Amniotic epithelial cell (primary cell): ENCODE measurements around the gene LCORL.
A peak's percentile ranks its signal among the peaks of the same experiment; 100 is the strongest.
"Not testable (repeated sequence)": the region's sequence is repeated elsewhere in the genome, so short reads cannot be mapped to it uniquely, and the experiment has no call there.

Experiments
- DNase-seq: peaks from one replicate; pipeline ENCODE4 v3.0.0-alpha.2; 2010; ENCODE audit warnings: low read depth

LCORL gene

DNA sequence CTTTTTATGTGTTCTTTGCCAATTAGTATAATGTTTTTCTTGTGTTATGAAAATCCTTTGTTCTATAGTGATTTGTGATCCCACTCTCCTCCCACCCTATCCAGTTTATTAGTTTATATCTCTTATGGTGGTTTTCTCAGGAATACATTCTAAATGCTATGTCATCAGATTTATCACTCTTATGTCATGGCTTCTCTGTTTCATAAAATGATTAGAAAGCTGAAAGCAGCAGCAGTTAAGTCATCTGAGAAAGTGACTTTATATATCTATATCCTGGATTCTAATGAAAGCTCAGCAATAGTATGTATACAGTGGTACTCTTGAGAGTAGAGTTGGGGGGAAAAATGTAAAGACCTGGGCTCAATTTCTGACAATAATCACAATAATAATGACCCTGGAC lies 169.6 kb downstream of the LCORL start:
- DNase-seq = no peak

DNA sequence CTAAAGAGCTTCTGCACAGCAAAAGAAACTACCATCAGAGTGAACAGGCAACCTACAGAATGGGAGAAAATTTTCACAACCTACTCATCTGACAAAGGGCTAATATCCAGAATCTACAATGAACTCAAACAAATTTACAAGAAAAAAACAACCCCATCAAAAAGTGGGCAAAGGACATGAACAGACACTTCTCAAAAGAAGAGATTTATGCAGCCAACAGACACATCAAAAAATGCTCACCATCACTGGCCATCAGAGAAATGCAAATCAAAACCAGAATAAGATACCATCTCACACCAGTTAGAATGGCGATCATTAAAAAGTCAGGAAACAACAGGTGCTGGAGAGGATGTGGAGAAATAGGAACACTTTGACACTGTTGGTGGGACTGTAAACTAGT lies 171.3 kb downstream of the LCORL start:
- DNase-seq = not testable (repeated sequence)

DNA sequence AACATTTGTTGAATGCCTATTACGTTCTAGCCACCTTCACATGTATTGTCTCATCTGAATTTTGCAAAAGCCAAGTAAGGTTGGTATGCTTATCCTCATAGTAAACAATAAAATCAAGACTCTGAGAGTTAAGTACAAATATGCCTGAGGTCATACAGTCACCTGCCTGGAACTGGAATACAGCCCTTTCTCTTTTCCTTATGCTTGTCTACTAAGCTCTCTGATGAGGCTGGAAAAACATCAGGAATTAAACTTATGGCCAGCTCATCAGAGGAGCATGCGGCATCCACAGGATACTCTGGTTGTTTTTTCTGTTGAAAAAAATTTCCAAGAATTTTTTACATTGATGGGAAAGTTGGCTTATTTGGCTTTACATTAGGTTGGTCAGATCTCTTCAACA lies 175.3 kb downstream of the LCORL start:
- peak; percentile 37 for DNase-seq

DNA sequence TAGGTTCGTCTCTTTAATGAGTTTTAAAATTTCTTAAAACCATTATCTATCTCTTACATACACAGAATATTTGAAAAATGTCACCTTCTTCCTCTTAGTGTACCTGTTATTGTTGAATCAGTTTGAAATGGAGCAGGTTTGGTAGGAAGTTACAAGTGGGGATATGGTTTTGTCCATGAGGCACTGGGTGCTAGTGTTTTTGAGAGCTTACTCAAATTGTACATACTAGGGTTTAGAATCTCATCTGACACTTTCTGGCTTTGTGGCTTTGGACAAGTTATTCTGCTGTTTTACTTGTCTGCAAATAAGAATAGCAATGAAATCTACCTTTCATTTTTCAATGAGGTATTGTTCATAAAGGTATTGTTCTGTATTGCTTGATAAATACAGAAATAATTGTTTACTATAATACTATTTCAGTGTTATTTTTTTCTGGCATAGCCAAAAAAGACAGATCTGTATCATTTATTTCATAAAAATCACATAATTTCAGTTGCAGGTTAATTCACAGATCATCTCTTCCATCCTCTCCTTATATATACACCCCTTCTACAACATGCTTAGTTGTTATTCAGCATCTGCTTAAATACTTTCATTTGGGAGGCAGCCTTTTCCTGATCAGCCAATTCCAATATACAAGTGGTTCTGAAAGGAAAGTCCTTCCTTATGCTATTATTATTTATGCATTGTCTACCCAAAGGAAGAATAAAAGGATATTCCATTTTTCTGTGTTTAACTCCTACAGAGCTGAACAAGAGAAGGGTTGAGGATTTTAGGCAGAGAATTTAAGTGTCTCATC lies 197.5 kb downstream of the LCORL start:
- no peak for DNase-seq

DNA sequence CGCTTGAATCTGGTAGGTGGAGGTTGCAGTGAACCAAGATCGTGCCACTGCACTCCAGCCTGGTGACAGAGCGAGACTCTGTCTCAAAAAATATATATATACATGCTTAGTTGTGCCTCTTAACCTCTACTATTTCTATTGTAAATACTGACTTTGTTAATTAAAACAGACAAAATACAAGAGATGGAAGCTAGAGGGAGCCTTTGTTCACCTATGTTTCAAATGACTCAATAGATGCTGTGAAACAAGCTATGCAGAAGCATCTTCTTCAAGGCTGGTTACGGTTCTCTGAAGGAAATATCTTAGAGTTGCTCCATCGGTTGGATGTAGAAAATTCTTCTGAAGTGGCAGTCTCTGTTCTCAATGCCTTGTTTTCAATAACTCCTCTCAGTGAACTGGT lies 204.5 kb downstream of the LCORL start:
- peak; percentile 88 for DNase-seq

DNA sequence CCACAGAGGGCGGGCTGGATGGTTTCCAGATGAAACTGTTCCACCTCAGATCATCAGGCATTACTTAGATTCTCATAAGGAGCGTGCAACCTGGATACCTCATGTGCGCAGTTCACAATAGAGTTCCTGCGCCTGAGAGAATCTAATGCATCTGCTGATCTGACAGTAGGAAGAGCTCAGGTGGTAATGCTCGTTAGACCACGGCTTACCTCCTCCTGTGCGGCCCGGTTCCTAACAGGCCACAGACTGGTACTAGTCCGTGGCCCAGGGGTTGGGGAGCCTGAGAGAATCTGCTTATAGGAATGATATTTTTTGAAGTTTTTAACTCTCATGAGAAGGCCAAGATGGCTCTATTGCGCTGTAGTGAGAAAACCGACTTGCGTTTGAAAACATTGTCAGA lies 205.4 kb downstream of the LCORL start:
- DNase-seq = no peak

DNA sequence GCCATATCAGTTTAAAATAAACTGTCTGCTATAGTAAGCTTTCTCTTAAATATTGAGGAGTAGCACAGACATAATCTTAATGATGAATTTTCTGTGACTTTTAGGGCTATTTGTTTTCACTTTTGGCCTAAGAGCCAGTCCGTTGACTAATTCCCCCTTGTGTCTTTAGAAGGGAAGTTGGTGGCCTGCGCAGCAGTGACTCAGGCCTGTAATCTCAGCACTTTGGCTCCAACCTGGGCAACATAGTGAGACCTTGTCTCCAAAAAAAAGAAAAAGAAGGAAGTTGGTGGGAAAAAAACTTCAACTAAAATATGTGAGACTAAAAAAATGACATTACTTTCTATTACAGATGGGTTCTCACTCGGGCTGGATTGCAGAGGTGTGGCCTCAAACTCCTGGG lies 207.4 kb downstream of the LCORL start:
- no peak for DNase-seq

DNA sequence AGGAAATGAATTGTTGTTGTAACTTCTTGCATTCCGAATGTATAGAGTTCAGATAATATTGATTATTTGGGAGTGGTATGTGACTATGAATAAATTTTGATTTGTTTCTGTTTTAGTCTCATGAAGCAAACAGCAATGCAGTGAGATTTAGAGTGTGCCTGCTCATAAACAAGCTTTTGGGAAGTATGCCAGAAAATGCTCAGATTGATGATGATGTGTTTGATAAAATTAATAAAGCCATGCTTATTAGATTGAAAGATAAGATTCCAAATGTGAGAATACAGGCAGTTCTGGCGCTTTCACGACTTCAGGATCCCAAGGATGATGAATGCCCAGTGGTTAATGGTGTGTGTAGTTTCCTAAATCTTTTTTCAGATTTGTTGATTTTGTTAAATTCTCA lies 208.8 kb downstream of the LCORL start:
- no peak for DNase-seq

DNA sequence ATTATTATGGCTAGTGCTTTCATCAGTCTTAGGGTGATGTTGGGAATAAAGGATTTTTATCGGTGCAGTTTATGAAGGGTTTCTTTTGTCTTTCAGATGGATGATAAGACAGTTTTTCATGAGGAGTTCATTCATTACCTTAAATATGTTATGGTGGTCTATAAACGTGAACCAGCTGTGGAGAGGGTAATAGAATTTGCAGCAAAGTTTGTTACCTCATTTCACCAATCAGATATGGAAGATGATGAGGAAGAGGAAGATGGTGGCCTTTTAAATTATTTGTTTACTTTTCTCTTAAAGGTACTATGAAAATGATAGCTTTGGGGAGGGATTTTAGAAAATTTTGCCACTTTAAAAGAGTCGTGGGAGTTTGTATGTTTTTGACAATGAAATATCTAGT lies 209.4 kb downstream of the LCORL start:
- DNase-seq = no peak

DNA sequence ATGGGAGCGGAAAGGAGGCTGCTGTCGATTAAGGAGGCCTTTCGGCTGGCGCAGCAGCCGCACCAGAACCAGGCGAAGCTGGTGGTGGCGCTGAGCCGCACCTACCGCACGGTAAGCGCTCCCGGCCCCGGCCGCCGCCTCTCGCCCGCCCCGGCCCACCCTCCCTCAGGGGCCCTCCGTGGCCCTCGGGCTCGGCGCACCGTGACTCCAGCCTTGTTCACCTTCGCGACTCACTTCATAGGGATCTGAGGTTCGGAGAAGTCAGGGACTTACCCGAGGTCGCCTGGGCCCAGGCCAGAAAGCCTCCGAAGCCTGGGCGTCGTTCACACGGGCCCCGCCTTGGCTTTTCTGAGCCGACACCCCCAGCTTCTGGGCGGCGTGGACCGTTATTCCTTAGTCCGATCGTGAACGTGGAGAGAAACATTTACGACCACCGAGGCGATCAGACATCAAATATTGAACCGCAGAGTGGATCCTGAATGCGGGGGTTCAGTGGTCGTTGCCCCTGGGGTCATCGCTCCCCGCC lies 210.4 kb downstream of the LCORL start:
- DNase-seq = no peak

DNA sequence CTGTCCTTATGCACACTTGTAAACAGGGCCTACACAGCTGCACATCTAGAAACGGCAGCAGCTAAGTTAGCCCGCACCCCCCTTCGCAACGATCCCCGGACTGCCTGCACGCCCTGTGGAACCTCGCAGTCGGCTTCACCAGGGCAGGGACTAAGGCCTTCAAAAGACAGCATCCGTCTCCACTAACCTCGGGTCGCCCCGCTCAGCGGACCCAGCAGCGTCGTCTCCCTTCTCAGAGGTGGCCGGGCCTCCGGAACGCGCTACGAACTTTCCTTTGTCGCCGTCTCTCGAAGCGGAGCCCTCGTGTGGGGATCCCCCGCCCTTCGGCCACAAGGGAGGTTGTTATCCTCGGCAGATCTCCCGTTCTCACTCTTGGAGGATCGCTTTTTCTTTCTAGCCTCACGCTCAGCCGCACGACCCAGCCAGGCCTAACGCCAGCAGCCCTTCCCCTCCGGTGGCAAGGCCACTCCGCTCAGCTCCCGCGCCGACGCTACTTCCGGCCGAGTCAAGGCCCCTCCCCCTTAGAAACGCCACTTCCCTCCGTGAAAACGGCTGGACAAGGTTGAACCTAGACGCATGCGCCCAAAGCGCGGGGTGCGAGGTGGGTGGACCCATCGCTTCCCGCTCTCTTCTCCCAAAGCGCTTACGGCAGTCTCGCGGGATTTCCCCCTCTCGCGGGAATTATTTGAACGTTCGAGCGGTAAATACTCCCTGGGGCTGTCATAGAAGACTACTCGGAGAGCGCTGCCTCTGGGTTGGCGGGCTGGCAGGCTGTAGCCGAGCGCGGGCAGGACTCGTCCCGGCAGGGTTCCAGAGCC lies 211.1 kb downstream of the LCORL start, which contains the start of the genes DCAF16 and NCAPG:
TSS of gene DCAF16 (minus strand) at position 498 of the 818 bp plus-strand sequence. CDS start 6,616 bp downstream, outside the sequence.
TSS of gene NCAPG (plus strand) at position 720 of the 818 bp plus-strand sequence. CDS start 99 bp downstream, outside the sequence.
- peak; percentile 98 for DNase-seq

DNA sequence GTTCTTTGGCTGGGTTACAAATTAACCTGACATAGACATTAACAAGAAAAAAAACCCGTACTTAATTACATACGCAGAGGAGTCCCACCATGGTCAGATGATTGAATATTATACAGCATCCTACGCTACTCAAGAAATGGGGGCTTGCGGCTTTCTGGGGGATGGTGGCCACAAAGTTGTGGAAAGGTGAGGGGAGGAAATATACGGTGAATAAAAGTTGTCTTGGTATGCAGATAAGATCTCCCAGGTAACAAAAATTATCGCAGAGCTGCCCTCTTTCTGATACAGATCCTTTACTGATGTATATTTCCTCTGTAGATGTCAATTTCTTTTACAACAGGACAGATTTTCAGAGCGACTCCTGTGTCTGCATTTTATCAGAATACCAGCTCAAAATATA lies 211.9 kb downstream of the LCORL start:
- DNase-seq = no peak

DNA sequence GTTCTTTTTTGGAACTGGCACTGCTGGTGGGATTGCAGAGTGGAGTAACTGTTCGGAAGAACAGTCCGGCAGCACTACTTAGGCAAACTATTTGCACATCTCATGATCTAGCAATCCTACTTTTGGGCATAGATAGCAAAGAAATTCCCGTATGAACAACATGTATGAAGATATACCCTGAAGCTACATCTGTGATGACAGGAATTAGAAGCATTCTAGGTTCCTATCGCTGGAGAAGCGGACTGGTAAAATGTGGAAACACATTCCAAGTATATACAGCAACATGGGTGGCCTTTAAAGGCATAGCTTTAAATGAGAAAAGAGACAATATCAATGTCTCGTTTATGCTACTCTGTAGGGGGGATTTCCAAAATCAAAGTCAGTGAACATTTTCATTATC lies 214.1 kb downstream of the LCORL start:
- DNase-seq = no peak

DNA sequence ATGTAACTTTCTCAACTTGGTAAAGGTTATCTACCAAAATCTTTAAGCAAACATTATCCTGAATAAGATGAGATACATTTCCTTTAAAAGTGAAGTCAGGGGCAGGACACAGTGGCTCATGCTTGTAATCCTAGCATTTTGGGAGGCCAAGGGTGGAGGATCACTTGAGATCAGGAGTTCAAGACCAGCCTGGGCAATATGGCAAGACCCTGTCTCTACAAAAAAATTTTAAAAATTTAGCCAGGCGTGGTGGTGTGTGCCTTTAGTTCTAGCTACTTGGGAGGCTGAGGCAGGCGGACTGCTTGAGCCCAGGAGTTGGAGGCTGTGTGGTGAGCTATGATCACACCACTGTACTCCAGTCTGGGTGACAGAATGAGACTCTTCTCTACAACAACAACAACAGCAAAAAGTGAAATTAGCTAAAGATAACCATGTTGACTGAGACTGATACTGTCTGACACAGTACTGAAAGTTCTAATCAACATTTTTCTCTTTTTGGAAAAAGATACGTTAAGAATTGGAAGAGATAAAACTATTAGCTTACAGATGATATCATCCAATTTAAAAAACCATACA lies 215.9 kb downstream of the LCORL start:
- DNase-seq = no peak

DNA sequence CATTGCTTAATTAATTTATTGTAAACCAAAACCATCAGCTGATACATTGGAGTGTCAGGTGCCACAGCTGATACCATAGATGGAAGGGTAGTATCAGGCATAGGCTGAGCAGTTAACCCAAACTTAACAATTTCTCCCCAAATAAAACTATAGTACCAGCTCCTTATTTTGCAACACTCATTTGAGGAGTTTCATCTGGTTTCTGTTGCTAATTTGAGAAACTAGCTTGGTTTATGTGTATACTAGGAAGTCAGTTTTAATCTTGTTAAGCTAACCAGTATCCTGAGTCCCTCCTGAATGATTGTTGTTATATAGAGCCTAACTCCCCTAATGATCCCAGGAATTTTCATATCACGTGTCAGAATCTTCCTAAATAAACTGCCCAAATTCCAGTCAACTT lies 223.7 kb downstream of the LCORL start:
- no peak for DNase-seq

DNA sequence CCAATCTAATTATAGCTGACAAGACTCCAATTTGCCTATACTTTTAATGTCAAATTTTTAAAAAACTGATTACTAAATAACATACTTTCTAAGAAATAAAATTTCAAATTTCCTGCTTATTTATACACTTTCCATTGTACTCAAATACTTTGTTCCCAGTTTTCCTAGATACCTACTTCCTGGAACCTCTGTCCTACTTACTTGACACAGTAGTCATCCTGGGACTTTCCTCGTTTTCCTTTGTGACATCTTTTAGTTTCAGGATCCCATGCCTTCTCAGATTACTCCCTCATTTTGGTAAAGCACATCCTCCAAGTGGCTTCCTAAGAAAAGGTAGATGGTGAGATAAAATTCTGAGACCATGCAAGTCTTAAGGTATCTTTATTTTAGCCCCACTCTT lies 226.8 kb downstream of the LCORL start:
- no peak for DNase-seq
